K562 (cell line): Measurements from ENCODE around the gene C5orf24.

Experiments used
- CEBPB ChIP-seq: fragments of 450-650 bp; IDR thresholded peaks from 2 replicates; pipeline ENCODE4 v1.6.1; 2016; ENCODE audit warnings: missing genetic modification characterization, missing compliant biosample characterization
- L3MBTL2 ChIP-seq: fragments of 450-650 bp; IDR thresholded peaks from 2 replicates; pipeline ENCODE4 v1.6.1; 2016; ENCODE audit warnings: mild to moderate bottlenecking, moderate library complexity
- MXI1 ChIP-seq: IDR thresholded peaks from 2 replicates; pipeline ENCODE4 v1.6.1; 2011; ENCODE audit warnings: low read depth, mild to moderate bottlenecking, improper control_type of control experiment, low read length
- POLR2AphosphoS2 ChIP-seq: IDR thresholded peaks from 2 replicates; pipeline ENCODE4 v1.6.1; 2012; ENCODE audit warnings: low read length, improper control_type of control experiment
- TF ChIP-seq, protein P1 (sequence below), 2 experiments: fragments of 450-650 bp in 1 of 2; sonication (generic) in 1 of 2; formaldehyde crosslinking in 1 of 2; IDR thresholded peaks in 1 of 2; conservative IDR thresholded peaks in 1 of 2; 2 replicates each; pipeline versions ENCODE4 v1.6.1 to v1.8.1; 2016 to 2023; ENCODE audit warnings: mild to moderate bottlenecking in 2 of 2, moderate library complexity in 2 of 2, inconsistent platforms in 1 of 2, missing genetic modification reagents in 1 of 2
- TF ChIP-seq, protein P2 (sequence below), 3 experiments: IDR thresholded peaks in 2 of 3; conservative IDR thresholded peaks in 1 of 3; 2 replicates each; pipeline ENCODE4 v1.5.1; 2011 to 2012; ENCODE audit warnings: low read length in 3 of 3, mild to moderate bottlenecking in 3 of 3, control low read depth in 2 of 3, improper control_type of control experiment in 1 of 3, inconsistent platforms in 1 of 3, low read depth in 1 of 3, mixed read lengths in 1 of 3, moderate library complexity in 1 of 3; ENCODE audit not compliant: insufficient read depth in 2 of 3
- TF ChIP-seq, protein P3 (sequence below): sonication (generic); formaldehyde crosslinking; IDR thresholded peaks from 2 replicates; pipeline ENCODE4 v1.8.1; 2022; ENCODE audit warnings: missing genetic modification reagents

DNA sequence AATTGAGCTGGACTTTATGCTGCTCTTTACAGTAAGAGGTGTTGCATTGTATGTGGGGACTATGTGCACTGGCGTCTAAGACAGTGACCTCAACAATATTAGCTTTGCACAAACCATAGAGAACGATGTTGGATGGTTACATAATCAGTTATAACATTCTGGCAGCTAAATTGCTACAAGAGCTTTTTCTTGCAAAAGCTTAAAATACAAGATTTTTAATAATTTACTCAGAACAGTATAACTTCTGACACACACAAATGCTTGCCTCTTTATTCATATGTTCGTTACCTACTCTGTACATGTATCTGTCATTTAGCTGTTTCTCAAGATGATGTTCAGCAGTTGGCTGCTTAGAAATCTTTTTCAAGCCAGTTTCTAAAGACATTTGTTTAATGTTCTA, 11.6 kb downstream of the C5orf24 start:
- TF ChIP-seq POLR2AphosphoS2 (no peak), CEBPB (no peak), L3MBTL2 (no peak), MXI1 (no peak)
- TF ChIP-seq, protein P1, sequence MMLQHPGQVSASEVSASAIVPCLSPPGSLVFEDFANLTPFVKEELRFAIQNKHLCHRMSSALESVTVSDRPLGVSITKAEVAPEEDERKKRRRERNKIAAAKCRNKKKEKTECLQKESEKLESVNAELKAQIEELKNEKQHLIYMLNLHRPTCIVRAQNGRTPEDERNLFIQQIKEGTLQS (IDR thresholded peaks at IDR 0.05): no peak
- TF ChIP-seq, protein P1 (CRISPR knock-in tag; conservative IDR thresholded peaks at IDR 0.05): no peak
- TF ChIP-seq, protein P2, sequence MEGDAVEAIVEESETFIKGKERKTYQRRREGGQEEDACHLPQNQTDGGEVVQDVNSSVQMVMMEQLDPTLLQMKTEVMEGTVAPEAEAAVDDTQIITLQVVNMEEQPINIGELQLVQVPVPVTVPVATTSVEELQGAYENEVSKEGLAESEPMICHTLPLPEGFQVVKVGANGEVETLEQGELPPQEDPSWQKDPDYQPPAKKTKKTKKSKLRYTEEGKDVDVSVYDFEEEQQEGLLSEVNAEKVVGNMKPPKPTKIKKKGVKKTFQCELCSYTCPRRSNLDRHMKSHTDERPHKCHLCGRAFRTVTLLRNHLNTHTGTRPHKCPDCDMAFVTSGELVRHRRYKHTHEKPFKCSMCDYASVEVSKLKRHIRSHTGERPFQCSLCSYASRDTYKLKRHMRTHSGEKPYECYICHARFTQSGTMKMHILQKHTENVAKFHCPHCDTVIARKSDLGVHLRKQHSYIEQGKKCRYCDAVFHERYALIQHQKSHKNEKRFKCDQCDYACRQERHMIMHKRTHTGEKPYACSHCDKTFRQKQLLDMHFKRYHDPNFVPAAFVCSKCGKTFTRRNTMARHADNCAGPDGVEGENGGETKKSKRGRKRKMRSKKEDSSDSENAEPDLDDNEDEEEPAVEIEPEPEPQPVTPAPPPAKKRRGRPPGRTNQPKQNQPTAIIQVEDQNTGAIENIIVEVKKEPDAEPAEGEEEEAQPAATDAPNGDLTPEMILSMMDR (IDR thresholded peaks at IDR 0.05 in 2 of 3, conservative IDR thresholded peaks at IDR 0.05 in 1 of 3; ENCODE audit: insufficient read depth in 2 of 3, low read depth in 1 of 3, low read length in 3 of 3): no peak
- TF ChIP-seq, protein P3, sequence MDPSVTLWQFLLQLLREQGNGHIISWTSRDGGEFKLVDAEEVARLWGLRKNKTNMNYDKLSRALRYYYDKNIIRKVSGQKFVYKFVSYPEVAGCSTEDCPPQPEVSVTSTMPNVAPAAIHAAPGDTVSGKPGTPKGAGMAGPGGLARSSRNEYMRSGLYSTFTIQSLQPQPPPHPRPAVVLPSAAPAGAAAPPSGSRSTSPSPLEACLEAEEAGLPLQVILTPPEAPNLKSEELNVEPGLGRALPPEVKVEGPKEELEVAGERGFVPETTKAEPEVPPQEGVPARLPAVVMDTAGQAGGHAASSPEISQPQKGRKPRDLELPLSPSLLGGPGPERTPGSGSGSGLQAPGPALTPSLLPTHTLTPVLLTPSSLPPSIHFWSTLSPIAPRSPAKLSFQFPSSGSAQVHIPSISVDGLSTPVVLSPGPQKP: no peak
